ENCODE measurements around the gene ELK4. TPM values are rescaled to one million over a fixed set of nuclear protein-coding genes. Genes with fewer than 3 reads are reported as not detected.
A peak's percentile ranks its signal among the peaks of the same experiment; 100 is the strongest.

Gene ELK4
- total and polyA plus RNA-seq, 2 of the 13 experiments (the other 11 are each of a cell fraction or from before 2014, with no cell fraction given) = 8.3 to 13.1 TPM

DNA sequence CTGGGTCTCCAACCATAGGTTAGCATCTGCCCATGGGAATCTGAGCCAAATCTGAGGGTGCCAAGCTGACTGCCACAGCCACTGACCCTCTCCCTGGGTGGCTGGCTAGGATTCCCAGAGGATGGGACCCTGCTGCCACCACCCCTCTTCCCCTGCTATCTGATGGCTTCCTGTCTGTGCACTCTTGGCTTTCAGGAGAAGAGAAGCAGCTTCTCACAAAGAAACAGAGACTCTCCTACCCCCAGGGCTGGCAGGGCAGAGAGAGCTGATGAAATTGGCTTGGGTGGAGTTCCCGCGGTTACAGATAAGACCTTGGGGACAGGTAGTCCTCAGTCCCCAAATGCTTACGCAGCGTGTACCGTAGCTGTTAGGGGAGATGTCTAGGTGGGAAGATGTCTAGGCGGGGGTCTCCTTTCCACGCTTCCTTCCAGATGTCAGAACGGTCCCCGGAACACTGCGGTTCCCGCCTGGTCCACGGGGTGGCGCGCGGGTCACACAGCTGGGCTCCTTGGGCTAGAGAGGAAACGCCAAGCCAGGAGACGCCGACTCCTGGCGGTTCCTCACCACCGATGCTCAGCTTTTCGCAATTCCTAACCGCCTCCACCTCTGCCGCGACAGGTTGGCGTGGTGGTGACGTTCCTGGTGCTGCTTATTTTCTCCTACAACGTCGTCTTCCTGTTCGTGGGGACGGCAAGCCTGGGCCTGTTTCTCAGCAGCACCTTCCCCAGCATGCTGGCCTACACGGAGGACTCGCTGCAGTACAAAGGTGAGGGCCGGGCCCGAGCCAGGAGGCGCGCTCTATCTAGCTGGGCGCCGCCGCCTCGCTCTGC is 40.1 kb downstream of the ELK4 start (continued):
- TF ChIP-seq CREB1 (IDR thresholded peaks at IDR 0.05) (no peak), CREB1 (CRISPR knock-in tag; IDR thresholded peaks at IDR 0.05) (no peak), SAFB2 (CRISPR knock-in tag; IDR thresholded peaks at IDR 0.05; ENCODE audit: borderline replicate concordance, low read depth) (no peak; the same call in 1 of the 2 replicates), ZNF629 (CRISPR knock-in tag; conservative IDR thresholded peaks at IDR 0.05) (peak; percentile 35; the same call in 1 of the 2 replicates), ZNF224 (CRISPR knock-in tag; IDR thresholded peaks at IDR 0.05) (0 out of 2 replicates have a peak, but pooled peaks have one; percentile 71), GFI1 (CRISPR knock-in tag; IDR thresholded peaks at IDR 0.05; ENCODE audit: borderline replicate concordance) (no peak), FOXC1 (CRISPR knock-in tag; IDR thresholded peaks at IDR 0.05; ENCODE audit: borderline replicate concordance) (peak; percentile 49; the same call in 1 of the 2 replicates), ZNF556 (CRISPR knock-in tag; IDR thresholded peaks at IDR 0.05; ENCODE audit: borderline replicate concordance) (no peak), SSRP1 (CRISPR knock-in tag; IDR thresholded peaks at IDR 0.05) (no peak), PAX8 (CRISPR knock-in tag; IDR thresholded peaks at IDR 0.05; ENCODE audit: borderline replicate concordance) (no peak), NCOA2 (CRISPR knock-in tag; IDR thresholded peaks at IDR 0.05) (no peak), ZFY (CRISPR knock-in tag; IDR thresholded peaks at IDR 0.05) (peak; percentile 92), RBM22 (optimal IDR thresholded peaks at IDR 0.05; ENCODE audit: low read length) (no peak), RXRB (CRISPR knock-in tag; IDR thresholded peaks at IDR 0.05; ENCODE audit: borderline replicate concordance) (peak; percentile 23; the same call in 1 of the 2 replicates), CC2D1A (CRISPR knock-in tag; IDR thresholded peaks at IDR 0.05) (no peak), IKZF4 (CRISPR knock-in tag; IDR thresholded peaks at IDR 0.05; ENCODE audit: borderline replicate concordance, low read depth, not compliant biosample characterization) (no peak), SMAD1 (CRISPR knock-in tag; IDR thresholded peaks at IDR 0.05; ENCODE audit: borderline replicate concordance, low read depth) (peak; percentile 27; the same call in 1 of the 2 replicates), SETDB1 (CRISPR knock-in tag; IDR thresholded peaks at IDR 0.05; ENCODE audit: borderline replicate concordance) (no peak), CCDC6 (CRISPR knock-in tag; IDR thresholded peaks at IDR 0.05) (no peak; the same call in 1 of the 2 replicates), GATAD2A (CRISPR knock-in tag; IDR thresholded peaks at IDR 0.05) (peak; percentile 55; the same call in 1 of the 2 replicates), NFYB (CRISPR knock-in tag; IDR thresholded peaks at IDR 0.05) (no peak), GTF3A (CRISPR knock-in tag; conservative IDR thresholded peaks at IDR 0.05) (no peak), NR2F2 (IDR thresholded peaks at IDR 0.05; ENCODE audit: borderline replicate concordance, low read depth) (no peak; the same call in 1 of the 2 replicates)
- TF ChIP-seq, protein P1, sequence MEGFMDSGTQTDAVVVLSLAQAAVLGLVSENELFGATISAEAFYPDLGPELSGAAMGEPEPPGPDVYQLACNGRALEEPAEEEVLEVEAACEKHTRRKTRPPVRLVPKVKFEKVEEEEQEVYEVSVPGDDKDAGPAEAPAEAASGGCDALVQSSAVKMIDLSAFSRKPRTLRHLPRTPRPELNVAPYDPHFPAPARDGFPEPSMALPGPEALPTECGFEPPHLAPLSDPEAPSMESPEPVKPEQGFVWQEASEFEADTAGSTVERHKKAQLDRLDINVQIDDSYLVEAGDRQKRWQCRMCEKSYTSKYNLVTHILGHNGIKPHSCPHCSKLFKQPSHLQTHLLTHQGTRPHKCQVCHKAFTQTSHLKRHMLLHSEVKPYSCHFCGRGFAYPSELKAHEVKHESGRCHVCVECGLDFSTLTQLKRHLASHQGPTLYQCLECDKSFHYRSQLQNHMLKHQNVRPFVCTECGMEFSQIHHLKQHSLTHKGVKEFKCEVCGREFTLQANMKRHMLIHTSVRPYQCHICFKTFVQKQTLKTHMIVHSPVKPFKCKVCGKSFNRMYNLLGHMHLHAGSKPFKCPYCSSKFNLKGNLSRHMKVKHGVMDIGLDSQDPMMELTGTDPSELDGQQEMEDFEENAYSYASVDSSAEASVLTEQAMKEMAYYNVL (CRISPR knock-in tag; IDR thresholded peaks at IDR 0.05; ENCODE audit: borderline replicate concordance) = no peak
- TF ChIP-seq, protein P2, sequence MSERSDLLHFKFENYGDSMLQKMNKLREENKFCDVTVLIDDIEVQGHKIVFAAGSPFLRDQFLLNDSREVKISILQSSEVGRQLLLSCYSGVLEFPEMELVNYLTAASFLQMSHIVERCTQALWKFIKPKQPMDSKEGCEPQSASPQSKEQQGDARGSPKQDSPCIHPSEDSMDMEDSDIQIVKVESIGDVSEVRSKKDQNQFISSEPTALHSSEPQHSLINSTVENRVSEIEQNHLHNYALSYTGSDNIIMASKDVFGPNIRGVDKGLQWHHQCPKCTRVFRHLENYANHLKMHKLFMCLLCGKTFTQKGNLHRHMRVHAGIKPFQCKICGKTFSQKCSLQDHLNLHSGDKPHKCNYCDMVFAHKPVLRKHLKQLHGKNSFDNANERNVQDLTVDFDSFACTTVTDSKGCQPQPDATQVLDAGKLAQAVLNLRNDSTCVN (CRISPR knock-in tag; IDR thresholded peaks at IDR 0.05; ENCODE audit: borderline replicate concordance) = no peak
- TF ChIP-seq, protein P3, sequence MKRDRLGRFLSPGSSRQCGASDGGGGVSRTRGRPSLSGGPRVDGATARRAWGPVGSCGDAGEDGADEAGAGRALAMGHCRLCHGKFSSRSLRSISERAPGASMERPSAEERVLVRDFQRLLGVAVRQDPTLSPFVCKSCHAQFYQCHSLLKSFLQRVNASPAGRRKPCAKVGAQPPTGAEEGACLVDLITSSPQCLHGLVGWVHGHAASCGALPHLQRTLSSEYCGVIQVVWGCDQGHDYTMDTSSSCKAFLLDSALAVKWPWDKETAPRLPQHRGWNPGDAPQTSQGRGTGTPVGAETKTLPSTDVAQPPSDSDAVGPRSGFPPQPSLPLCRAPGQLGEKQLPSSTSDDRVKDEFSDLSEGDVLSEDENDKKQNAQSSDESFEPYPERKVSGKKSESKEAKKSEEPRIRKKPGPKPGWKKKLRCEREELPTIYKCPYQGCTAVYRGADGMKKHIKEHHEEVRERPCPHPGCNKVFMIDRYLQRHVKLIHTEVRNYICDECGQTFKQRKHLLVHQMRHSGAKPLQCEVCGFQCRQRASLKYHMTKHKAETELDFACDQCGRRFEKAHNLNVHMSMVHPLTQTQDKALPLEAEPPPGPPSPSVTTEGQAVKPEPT (CRISPR knock-in tag; IDR thresholded peaks at IDR 0.05; ENCODE audit: low read depth) = no peak
